Thyroid gland (tissue), 4 donors: ENCODE measurements around the gene CDR2L.

Experiments used
- POLR2A ChIP-seq, 2 donors: fragments of 450-650 bp; IDR thresholded peaks; one replicate each; pipeline ENCODE4 v1.6.1; 2017; ENCODE audit warnings: antibody characterized with exemption in 2 of 2, mild to moderate bottlenecking in 2 of 2, moderate library complexity in 1 of 2
- TF ChIP-seq, protein P1 (sequence below), 6 experiments: fragments of 200-600 bp in 3 of 6; fragments of 450-650 bp in 3 of 6; sonication (generic) in 3 of 6; IDR thresholded peaks; one replicate each; pipeline ENCODE4 v1.5.1; 2016 to 2019; ENCODE audit warnings: antibody characterized with exemption in 6 of 6, mild to moderate bottlenecking in 2 of 6, inconsistent platforms in 1 of 6, moderate library complexity in 1 of 6

DNA sequence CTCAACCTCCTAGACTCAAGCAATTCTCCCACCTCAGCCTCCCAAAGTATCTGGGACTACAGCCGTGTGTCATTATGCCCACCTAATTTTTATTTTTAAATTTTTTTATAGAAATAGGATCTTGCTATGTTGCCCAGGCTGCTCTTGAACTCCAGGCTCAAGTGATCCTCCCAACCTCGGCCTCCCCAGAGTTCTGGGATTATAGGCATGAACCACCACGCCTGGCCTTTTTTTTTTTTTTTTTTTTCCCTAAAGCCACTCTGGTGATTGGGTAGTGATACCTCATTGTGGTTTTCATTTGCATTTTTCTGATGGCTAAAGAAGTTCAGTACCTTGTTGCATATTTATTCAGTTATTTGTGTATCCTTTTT is 1.2 kb upstream of the CDR2L start:
- TF ChIP-seq, protein P1, sequence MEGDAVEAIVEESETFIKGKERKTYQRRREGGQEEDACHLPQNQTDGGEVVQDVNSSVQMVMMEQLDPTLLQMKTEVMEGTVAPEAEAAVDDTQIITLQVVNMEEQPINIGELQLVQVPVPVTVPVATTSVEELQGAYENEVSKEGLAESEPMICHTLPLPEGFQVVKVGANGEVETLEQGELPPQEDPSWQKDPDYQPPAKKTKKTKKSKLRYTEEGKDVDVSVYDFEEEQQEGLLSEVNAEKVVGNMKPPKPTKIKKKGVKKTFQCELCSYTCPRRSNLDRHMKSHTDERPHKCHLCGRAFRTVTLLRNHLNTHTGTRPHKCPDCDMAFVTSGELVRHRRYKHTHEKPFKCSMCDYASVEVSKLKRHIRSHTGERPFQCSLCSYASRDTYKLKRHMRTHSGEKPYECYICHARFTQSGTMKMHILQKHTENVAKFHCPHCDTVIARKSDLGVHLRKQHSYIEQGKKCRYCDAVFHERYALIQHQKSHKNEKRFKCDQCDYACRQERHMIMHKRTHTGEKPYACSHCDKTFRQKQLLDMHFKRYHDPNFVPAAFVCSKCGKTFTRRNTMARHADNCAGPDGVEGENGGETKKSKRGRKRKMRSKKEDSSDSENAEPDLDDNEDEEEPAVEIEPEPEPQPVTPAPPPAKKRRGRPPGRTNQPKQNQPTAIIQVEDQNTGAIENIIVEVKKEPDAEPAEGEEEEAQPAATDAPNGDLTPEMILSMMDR (IDR thresholded peaks at IDR 0.05): no peak
- no peak for TF ChIP-seq POLR2A (IDR thresholded peaks at IDR 0.05)
